Neural progenitor cell (in vitro differentiated cells): ENCODE data around the gene SNAPC5. TPM values are rescaled to one million over a fixed set of nuclear protein-coding genes. Genes with fewer than 3 reads are reported as not detected.

Experiments used
- DNase-seq: peaks from one replicate; pipeline ENCODE4 v3.0.0-alpha.2; 2016; ENCODE audit warnings: low spot score
- H2AFZ ChIP-seq: fragments of 200-600 bp; sonication (generic); replicated peaks from 2 replicates; pipeline ENCODE4 v1.6.1; 2016; ENCODE audit warnings: antibody characterized with exemption
- H3F3A ChIP-seq: fragments of 200-600 bp; sonication (generic); 2 replicates; pipeline ENCODE4 v1.6.1; 2016; ENCODE audit warnings: antibody characterized with exemption, low read depth
- H3K27ac ChIP-seq: fragments of 200-600 bp; sonication (generic); 2 replicates; pipeline ENCODE4 v1.5.1; 2016; ENCODE audit warnings: mild to moderate bottlenecking
- H3K27me3 ChIP-seq: fragments of 200-600 bp; sonication (generic); 2 replicates; pipeline ENCODE4 v1.6.1; 2016; ENCODE audit warnings: mild to moderate bottlenecking, moderate library complexity
- H3K36me3 ChIP-seq: fragments of 200-600 bp; sonication (generic); 2 replicates; pipeline ENCODE4 v1.5.1; 2016
- H3K4me1 ChIP-seq: fragments of 200-600 bp; sonication (generic); 2 replicates; pipeline ENCODE4 v1.6.1; 2016; ENCODE audit warnings: mixed run types
- H3K4me2 ChIP-seq: fragments of 200-600 bp; sonication (generic); 2 replicates; pipeline ENCODE4 v1.6.1; 2016
- H3K4me3 ChIP-seq: fragments of 200-600 bp; sonication (generic); 2 replicates; pipeline ENCODE4 v1.5.1; 2016
- H3K79me2 ChIP-seq: fragments of 200-600 bp; sonication (generic); 2 replicates; pipeline ENCODE4 v1.6.1; 2016; ENCODE audit warnings: low read depth
- H3K9ac ChIP-seq: fragments of 200-600 bp; sonication (generic); 2 replicates; pipeline ENCODE4 v1.6.1; 2016
- H3K9me3 ChIP-seq: fragments of 200-600 bp; sonication (generic); 2 replicates; pipeline ENCODE4 v1.5.1; 2016; ENCODE audit warnings: low read depth
- H4K20me1 ChIP-seq: fragments of 200-600 bp; sonication (generic); 2 replicates; pipeline ENCODE4 v1.6.1; 2016; ENCODE audit warnings: low read depth
- H3K27ac Mint-ChIP-seq: 3 replicates; pipeline ENCODE4 v1.8.0; 2021; ENCODE audit warnings: mixed read lengths
- H3K27me3 Mint-ChIP-seq: 2 replicates; pipeline ENCODE4 v1.8.0; 2022; ENCODE audit warnings: low read depth, mild to moderate bottlenecking, inconsistent platforms, moderate library complexity, mixed read lengths; ENCODE audit not compliant: insufficient read depth
- H3K36me3 Mint-ChIP-seq: 3 replicates; pipeline ENCODE4 v1.8.0; 2021; ENCODE audit warnings: mixed read lengths
- H3K4me1 Mint-ChIP-seq: 3 replicates; pipeline ENCODE4 v1.8.0; 2021; ENCODE audit warnings: mixed read lengths
- H3K4me3 Mint-ChIP-seq: 3 replicates; pipeline ENCODE4 v1.8.0; 2021; ENCODE audit warnings: mild to moderate bottlenecking, moderate library complexity, mixed read lengths
- H3K9me3 Mint-ChIP-seq: 3 replicates; pipeline ENCODE4 v1.8.0; 2020; ENCODE audit warnings: mixed read lengths
- EZH2 ChIP-seq: fragments of 200-600 bp; sonication (generic); IDR thresholded peaks from 2 replicates; pipeline ENCODE4 v1.6.1; 2017; ENCODE audit warnings: antibody characterized with exemption, mild to moderate bottlenecking, moderate library complexity
- EZH2phosphoT487 ChIP-seq: fragments of 200-600 bp; sonication (generic); IDR thresholded peaks from 2 replicates; pipeline ENCODE4 v1.6.1; 2017; ENCODE audit warnings: antibody characterized with exemption
- total RNA-seq: library from RNA; depleted of rRNA; stranded (reverse); fragments of >200 nt; gene quantifications from 2 replicates; pipeline ENCODE4 v1.2.3, GENCODE V29; 2015; ENCODE audit warnings: low replicate concordance
- TF ChIP-seq, protein P1 (sequence below): fragments of 200-600 bp; sonication (generic); IDR thresholded peaks from 2 replicates; pipeline ENCODE4 v1.5.1; 2017; ENCODE audit warnings: antibody characterized with exemption, mild to moderate bottlenecking

The SNAPC5 gene
- total RNA-seq, 1 donor from 2014 or later = 32.7 TPM

DNA sequence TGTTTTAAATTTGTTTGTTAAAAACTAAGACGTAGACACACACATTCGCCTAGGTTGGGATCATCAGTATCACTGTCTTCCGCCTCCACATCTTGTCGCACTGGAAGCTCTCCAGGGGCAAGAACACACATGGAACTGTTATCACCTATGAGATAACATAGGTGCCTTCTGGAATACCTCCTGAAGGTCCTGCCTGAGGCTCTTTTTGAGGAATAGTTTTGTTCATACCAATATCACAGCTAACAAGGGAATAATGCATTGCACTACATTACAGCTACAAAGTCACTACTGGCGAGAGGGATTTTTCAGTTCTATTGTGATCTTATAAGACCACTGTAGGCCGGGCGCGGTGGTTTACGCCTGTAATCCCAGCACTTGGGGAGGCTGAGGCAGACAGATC, 37.5 kb upstream of the SNAPC5 start:
- H3F3A ChIP-seq = no peaks in the 10 kb centered on the region
- Mint-ChIP-seq H3K36me3 (peaks cover 9% of the 10 kb centered on the region), H3K27ac (no peak overlapping the region), H3K9me3 (no peaks in the 10 kb centered on the region), H3K4me1 (no peaks in the 10 kb centered on the region), H3K4me3 (no peak overlapping the region), H3K27me3 (no peaks in the 10 kb centered on the region)
- no peaks in the 10 kb centered on the region for H3K36me3 ChIP-seq
- no peaks in the 10 kb centered on the region for H3K27me3 ChIP-seq
- no peaks in the 10 kb centered on the region for H3K9me3 ChIP-seq
- no peaks in the 10 kb centered on the region for H3K79me2 ChIP-seq
- H3K4me2 ChIP-seq = no peak overlapping the region
- H4K20me1 ChIP-seq = no peaks in the 10 kb centered on the region
- no peak for DNase-seq
- no peak overlapping the region for H3K4me3 ChIP-seq
- no peak for TF ChIP-seq EZH2
- TF ChIP-seq EZH2phosphoT487 = no peak
- TF ChIP-seq, protein P1, sequence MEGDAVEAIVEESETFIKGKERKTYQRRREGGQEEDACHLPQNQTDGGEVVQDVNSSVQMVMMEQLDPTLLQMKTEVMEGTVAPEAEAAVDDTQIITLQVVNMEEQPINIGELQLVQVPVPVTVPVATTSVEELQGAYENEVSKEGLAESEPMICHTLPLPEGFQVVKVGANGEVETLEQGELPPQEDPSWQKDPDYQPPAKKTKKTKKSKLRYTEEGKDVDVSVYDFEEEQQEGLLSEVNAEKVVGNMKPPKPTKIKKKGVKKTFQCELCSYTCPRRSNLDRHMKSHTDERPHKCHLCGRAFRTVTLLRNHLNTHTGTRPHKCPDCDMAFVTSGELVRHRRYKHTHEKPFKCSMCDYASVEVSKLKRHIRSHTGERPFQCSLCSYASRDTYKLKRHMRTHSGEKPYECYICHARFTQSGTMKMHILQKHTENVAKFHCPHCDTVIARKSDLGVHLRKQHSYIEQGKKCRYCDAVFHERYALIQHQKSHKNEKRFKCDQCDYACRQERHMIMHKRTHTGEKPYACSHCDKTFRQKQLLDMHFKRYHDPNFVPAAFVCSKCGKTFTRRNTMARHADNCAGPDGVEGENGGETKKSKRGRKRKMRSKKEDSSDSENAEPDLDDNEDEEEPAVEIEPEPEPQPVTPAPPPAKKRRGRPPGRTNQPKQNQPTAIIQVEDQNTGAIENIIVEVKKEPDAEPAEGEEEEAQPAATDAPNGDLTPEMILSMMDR = no peak
- H2AFZ ChIP-seq = no peak overlapping the region
- H3K4me1 ChIP-seq = no peaks in the 10 kb centered on the region
- no peak overlapping the region for H3K9ac ChIP-seq
- no peak overlapping the region for H3K27ac ChIP-seq

DNA sequence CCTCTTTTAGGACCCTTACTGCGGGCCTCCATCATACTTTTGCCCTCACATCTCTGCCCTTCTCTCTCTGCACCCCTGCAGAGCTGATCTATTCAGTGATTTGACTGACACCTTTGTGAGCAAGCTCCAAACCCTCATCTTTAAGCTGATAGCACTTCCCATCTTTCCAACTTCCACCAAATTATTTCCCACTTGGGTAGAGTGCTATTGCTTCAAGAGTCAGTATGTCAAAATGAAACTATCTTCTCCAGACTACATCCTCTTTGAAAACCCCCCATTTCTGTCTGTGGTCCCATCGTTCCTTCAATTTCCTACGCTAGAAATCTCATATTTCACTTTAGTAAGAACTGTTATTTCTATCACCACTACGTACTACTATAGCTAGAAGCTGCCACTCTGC, 27.3 kb upstream of the SNAPC5 start:
- no peaks in the 10 kb centered on the region for H3K79me2 ChIP-seq
- Mint-ChIP-seq H3K9me3 (no peaks in the 10 kb centered on the region), H3K4me1 (no peaks in the 10 kb centered on the region), H3K36me3 (peaks cover 15% of the 10 kb centered on the region), H3K4me3 (no peak overlapping the region), H3K27me3 (no peaks in the 10 kb centered on the region), H3K27ac (no peak overlapping the region)
- no peak overlapping the region for H3K4me2 ChIP-seq
- H3K4me1 ChIP-seq = no peaks in the 10 kb centered on the region
- no peak overlapping the region for H3K4me3 ChIP-seq
- H2AFZ ChIP-seq = no peak overlapping the region
- no peak overlapping the region for H3K27ac ChIP-seq
- H3K27me3 ChIP-seq = no peaks in the 10 kb centered on the region
- H4K20me1 ChIP-seq = no peaks in the 10 kb centered on the region
- DNase-seq = no peak
- H3K36me3 ChIP-seq = peaks cover 4% of the 10 kb centered on the region
- H3K9ac ChIP-seq = no peak overlapping the region
- H3K9me3 ChIP-seq = no peaks in the 10 kb centered on the region
- H3F3A ChIP-seq = no peaks in the 10 kb centered on the region
- TF ChIP-seq EZH2 (no peak), EZH2phosphoT487 (no peak)
- TF ChIP-seq, protein P1 = no peak

DNA sequence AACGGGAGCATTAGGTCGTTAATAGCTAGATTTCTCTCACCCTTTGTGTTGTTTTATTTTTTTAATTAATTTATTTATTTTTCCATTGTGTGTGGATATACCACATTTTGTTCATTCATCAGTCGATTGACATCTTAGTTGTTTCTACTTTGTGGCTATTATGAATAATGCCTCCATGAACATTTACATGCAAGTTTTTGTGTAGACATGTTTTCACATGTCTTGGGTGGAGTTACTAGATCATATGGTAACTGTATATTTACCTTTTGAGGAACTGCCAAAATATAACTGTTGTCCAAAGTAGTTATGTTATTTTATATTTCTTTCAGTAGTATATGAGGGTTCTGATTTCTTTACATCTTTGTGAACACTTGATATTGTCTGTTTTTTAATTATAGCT, 26.4 kb upstream of the SNAPC5 start:
- no peaks in the 10 kb centered on the region for H3K79me2 ChIP-seq
- Mint-ChIP-seq H3K4me1 (no peaks in the 10 kb centered on the region), H3K36me3 (peaks cover 11% of the 10 kb centered on the region), H3K4me3 (no peak overlapping the region), H3K27ac (no peak overlapping the region), H3K27me3 (no peaks in the 10 kb centered on the region), H3K9me3 (no peaks in the 10 kb centered on the region)
- TF ChIP-seq, protein P1 = no peak
- TF ChIP-seq EZH2 (no peak), EZH2phosphoT487 (no peak)
- DNase-seq = no peak
- H3K36me3 ChIP-seq = peaks cover 4% of the 10 kb centered on the region
- H3K9me3 ChIP-seq = no peaks in the 10 kb centered on the region
- no peak overlapping the region for H3K27ac ChIP-seq
- H3K27me3 ChIP-seq = no peaks in the 10 kb centered on the region
- no peaks in the 10 kb centered on the region for H3K4me1 ChIP-seq
- H4K20me1 ChIP-seq = no peaks in the 10 kb centered on the region
- H3K9ac ChIP-seq = no peak overlapping the region
- H3F3A ChIP-seq = no peaks in the 10 kb centered on the region
- H3K4me3 ChIP-seq = no peak overlapping the region
- H2AFZ ChIP-seq = no peak overlapping the region
- H3K4me2 ChIP-seq = no peak overlapping the region
